H9 (cell line): ENCODE measurements around the gene COQ8A. TPM values are rescaled to one million over a fixed set of nuclear protein-coding genes. Genes with fewer than 3 reads are reported as not detected.

ENCODE experiments used
- DNase-seq: peaks from one replicate; pipeline ENCODE4 v3.0.0-alpha.2; 2017
- H2AFZ ChIP-seq: one replicate; pipeline ENCODE4 v1.6.1; 2013; ENCODE audit warnings: mild to moderate bottlenecking, low read length, control low read depth, moderate library complexity
- H2AK5ac ChIP-seq: 2 replicates; pipeline ENCODE4 v1.6.1; 2013; ENCODE audit warnings: low read length, control low read depth, mixed read lengths; ENCODE audit not compliant: insufficient read length
- H2BK120ac ChIP-seq: one replicate; pipeline ENCODE4 v1.6.1; 2013; ENCODE audit warnings: low read depth, mild to moderate bottlenecking, low read length, control low read depth, inconsistent platforms; ENCODE audit not compliant: poor library complexity, severe bottlenecking
- H2BK12ac ChIP-seq: 2 replicates; pipeline ENCODE4 v1.6.1; 2013; ENCODE audit warnings: low read length, control low read depth, mixed read lengths, low read depth; ENCODE audit not compliant: insufficient read length
- H2BK15ac ChIP-seq: 2 replicates; pipeline ENCODE4 v1.6.1; 2013; ENCODE audit warnings: low read depth, low read length, control low read depth
- H2BK20ac ChIP-seq: one replicate; pipeline ENCODE4 v1.6.1; 2013; ENCODE audit warnings: low read depth, mild to moderate bottlenecking, low read length, control low read depth, inconsistent platforms; ENCODE audit not compliant: poor library complexity, severe bottlenecking
- H2BK5ac ChIP-seq: 2 replicates; pipeline ENCODE4 v1.6.1; 2013; ENCODE audit warnings: low read length, control low read depth, mixed read lengths; ENCODE audit not compliant: insufficient read length
- H3K14ac ChIP-seq: 2 replicates; pipeline ENCODE4 v1.6.1; 2013; ENCODE audit warnings: low read length, control low read depth; ENCODE audit not compliant: insufficient read depth
- H3K18ac ChIP-seq: 2 replicates; pipeline ENCODE4 v1.6.1; 2013; ENCODE audit warnings: low read depth, mild to moderate bottlenecking, mixed read lengths, low read length, control low read depth; ENCODE audit not compliant: insufficient read length
- H3K23ac ChIP-seq: 2 replicates; pipeline ENCODE4 v1.6.1; 2013; ENCODE audit warnings: low read length, control low read depth, mixed read lengths, low read depth; ENCODE audit not compliant: insufficient read length
- H3K23me2 ChIP-seq: 2 replicates; pipeline ENCODE4 v1.6.1; 2013; ENCODE audit warnings: low read depth, mild to moderate bottlenecking, mixed read lengths, low read length, control low read depth; ENCODE audit not compliant: insufficient read length, poor library complexity, severe bottlenecking
- H3K27ac ChIP-seq: 2 replicates; pipeline ENCODE4 v1.5.1; 2013; ENCODE audit warnings: low read length, control low read depth, mixed read lengths, low read depth; ENCODE audit not compliant: insufficient read length
- H3K27me3 ChIP-seq: 2 replicates; pipeline ENCODE4 v1.6.1; 2013; ENCODE audit warnings: low read length, control low read depth, inconsistent platforms; ENCODE audit not compliant: insufficient read depth
- H3K4ac ChIP-seq: 2 replicates; pipeline ENCODE4 v1.6.1; 2013; ENCODE audit warnings: low read depth, mild to moderate bottlenecking, control low read depth, inconsistent platforms, low read length, moderate library complexity
- H3K4me1 ChIP-seq: 2 replicates; pipeline ENCODE4 v1.6.1; 2013; ENCODE audit warnings: low read length, control low read depth, inconsistent platforms; ENCODE audit not compliant: insufficient read depth
- H3K4me2 ChIP-seq: 2 replicates; pipeline ENCODE4 v1.6.1; 2013; ENCODE audit warnings: low read length, control low read depth, mixed read lengths; ENCODE audit not compliant: insufficient read length, insufficient read depth
- H3K56ac ChIP-seq: 2 replicates; pipeline ENCODE4 v1.6.1; 2013; ENCODE audit warnings: low read depth, mild to moderate bottlenecking, mixed read lengths, low read length, control low read depth; ENCODE audit not compliant: insufficient read length
- H3K79me1 ChIP-seq: 2 replicates; pipeline ENCODE4 v1.6.1; 2013; ENCODE audit warnings: low read depth, mild to moderate bottlenecking, moderate library complexity, low read length, control low read depth, inconsistent platforms; ENCODE audit not compliant: insufficient read depth, poor library complexity, severe bottlenecking
- H3K79me2 ChIP-seq: 2 replicates; pipeline ENCODE4 v1.6.1; 2013; ENCODE audit warnings: low read length, control low read depth, inconsistent platforms; ENCODE audit not compliant: insufficient read depth
- H3K9ac ChIP-seq: 2 replicates; pipeline ENCODE4 v1.6.1; 2013; ENCODE audit warnings: low read length, control low read depth, mixed read lengths; ENCODE audit not compliant: insufficient read length; ENCODE audit errors: extremely low read depth
- H3K9me3 ChIP-seq: one replicate; pipeline ENCODE4 v1.6.1; 2013; ENCODE audit warnings: low read depth, low read length, inconsistent platforms; ENCODE audit not compliant: control insufficient read depth
- H3T11ph ChIP-seq: one replicate; pipeline ENCODE4 v1.6.1; 2013; ENCODE audit warnings: mild to moderate bottlenecking, low read length, control low read depth, inconsistent platforms
- H4K20me1 ChIP-seq: one replicate; pipeline ENCODE4 v1.6.1; 2013; ENCODE audit not compliant: control insufficient read depth, insufficient read length, insufficient read depth
- H4K5ac ChIP-seq: 2 replicates; pipeline ENCODE4 v1.6.1; 2013; ENCODE audit warnings: low read depth, mild to moderate bottlenecking, mixed read lengths, low read length, control low read depth; ENCODE audit not compliant: insufficient read length
- H4K8ac ChIP-seq: replicated peaks from 2 replicates; pipeline ENCODE4 v1.6.1; 2013; ENCODE audit warnings: low read length, control low read depth, mixed read lengths, low read depth; ENCODE audit not compliant: insufficient read length
- H4K91ac ChIP-seq: 2 replicates; pipeline ENCODE4 v1.6.1; 2013; ENCODE audit warnings: low read depth, mild to moderate bottlenecking, moderate library complexity, mixed read lengths, low read length, control low read depth; ENCODE audit not compliant: insufficient read length
- H3K27ac Mint-ChIP-seq, 3 experiments: 2 replicates in 2 of 3; 3 replicates in 1 of 3; pipeline ENCODE4 v1.8.0; 2020 to 2021; ENCODE audit warnings: mixed read lengths in 3 of 3, mild to moderate bottlenecking in 1 of 3, moderate library complexity in 1 of 3
- H3K27me3 Mint-ChIP-seq: 2 replicates; pipeline ENCODE4 v1.8.0; 2021; ENCODE audit warnings: low read depth, mild to moderate bottlenecking, moderate library complexity, mixed read lengths
- H3K36me3 Mint-ChIP-seq, 3 experiments: 2 replicates in 2 of 3; 3 replicates in 1 of 3; pipeline ENCODE4 v1.8.0; 2020 to 2021; ENCODE audit warnings: low read depth in 3 of 3, mixed read lengths in 3 of 3; ENCODE audit not compliant: insufficient read depth in 1 of 3
- H3K4me1 Mint-ChIP-seq, 2 experiments: 2 replicates each; pipeline ENCODE4 v1.8.0; 2020; ENCODE audit warnings: mixed read lengths in 2 of 2
- H3K4me3 Mint-ChIP-seq, 2 experiments: 2 replicates in 1 of 2; 3 replicates in 1 of 2; pipeline ENCODE4 v1.8.0; 2020 to 2021; ENCODE audit warnings: mild to moderate bottlenecking in 2 of 2, mixed read lengths in 2 of 2, moderate library complexity in 1 of 2
- H3K9me3 Mint-ChIP-seq, 2 experiments: 2 replicates in 1 of 2; 3 replicates in 1 of 2; pipeline ENCODE4 v1.8.0; 2020; ENCODE audit warnings: mild to moderate bottlenecking in 2 of 2, mixed read lengths in 2 of 2, moderate library complexity in 1 of 2
- CTCF ChIP-seq: fragments of 200-600 bp; sonication (generic); conservative IDR thresholded peaks from 3 replicates; pipeline ENCODE4 v1.8.0; 2021; ENCODE audit warnings: antibody characterized with exemption, mild to moderate bottlenecking
- WGBS: extraction: QIAGEN DNeasy Blood & Tissue Kit; methylation state at CpG from one replicate; pipeline ENCODE4 v1.1.7; 2013; ENCODE audit warnings: missing lambda C conversion rate, low lambda C conversion rate, mixed read lengths; ENCODE audit not compliant: insufficient read length; ENCODE audit errors: extremely low coverage; 5-methylcytosine and 5-hydroxymethylcytosine counted together
- total RNA-seq: library from RNA; stranded (reverse); gene quantifications from 2 replicates; pipeline ENCODE4 v1.2.1, GENCODE V29; 2021

Gene COQ8A
- total RNA-seq, 1 experiment from 2014 or later, result 26.0 TPM

DNA sequence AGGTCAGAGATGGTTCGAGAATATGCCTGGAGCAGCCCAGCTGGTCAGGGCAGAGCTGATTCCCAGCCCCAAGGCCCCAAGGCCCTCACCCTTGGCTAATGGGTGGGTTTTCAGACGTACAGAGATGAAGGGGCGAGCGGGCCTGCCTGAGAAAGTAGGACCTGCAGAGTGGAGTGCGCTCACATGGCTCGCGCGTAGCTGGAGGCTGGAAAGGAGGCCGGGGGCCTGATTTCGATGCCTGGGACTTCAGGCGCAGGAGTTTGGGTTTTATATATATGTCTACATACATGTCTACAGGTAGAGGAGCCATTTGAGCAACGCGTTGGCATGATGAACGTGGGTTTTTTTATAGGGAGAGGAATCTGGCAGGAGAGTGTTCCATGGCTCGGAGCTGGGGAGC lies 8.9 kb downstream of the COQ8A start:
- no peak overlapping the region for H4K91ac ChIP-seq
- Mint-ChIP-seq H3K36me3 (peaks cover 1 to 7% (median 5%) of the 10 kb centered on the region in 3 experiments; a peak in 5 of 7 replicates), H3K4me1 (peaks cover 34 to 49% of the 10 kb centered on the region in 2 experiments), H3K9me3 (peaks cover 2 to 4% of the 10 kb centered on the region in 2 experiments; a peak in 2 of 5 replicates), H3K27ac (no peak overlapping the region), H3K4me3 (no peak overlapping the region), H3K27me3 (no peaks in the 10 kb centered on the region)
- no peak overlapping the region for H4K8ac ChIP-seq
- WGBS, result no CpG with 5 or more reads among the region's 15 CpGs
- H4K5ac ChIP-seq, result no peak overlapping the region
- no peak overlapping the region for H2BK15ac ChIP-seq
- H4K20me1 ChIP-seq, result no peaks in the 10 kb centered on the region
- H3T11ph ChIP-seq, result no peak overlapping the region
- no peaks in the 10 kb centered on the region for H3K23me2 ChIP-seq
- TF ChIP-seq CTCF, result no peak
- no peak overlapping the region for H3K9ac ChIP-seq
- no peak for DNase-seq
- no peak overlapping the region for H3K56ac ChIP-seq
- H2BK120ac ChIP-seq, result no peak overlapping the region
- H3K4me2 ChIP-seq, result no peak overlapping the region
- H2BK20ac ChIP-seq, result no peak overlapping the region
- H3K14ac ChIP-seq, result no peak overlapping the region
- no peaks in the 10 kb centered on the region for H3K9me3 ChIP-seq
- no peak overlapping the region for H3K4ac ChIP-seq
- H2AFZ ChIP-seq, result no peak overlapping the region
- H3K27ac ChIP-seq, result no peak overlapping the region
- H3K79me1 ChIP-seq, result peaks cover 5% of the 10 kb centered on the region
- H2AK5ac ChIP-seq, result no peak overlapping the region
- H3K4me1 ChIP-seq, result peaks cover 3% of the 10 kb centered on the region
- H3K27me3 ChIP-seq, result no peaks in the 10 kb centered on the region
- H3K18ac ChIP-seq, result no peak overlapping the region
- no peak overlapping the region for H2BK12ac ChIP-seq
- H3K79me2 ChIP-seq, result no peaks in the 10 kb centered on the region
- H2BK5ac ChIP-seq, result no peak overlapping the region
- no peak overlapping the region for H3K23ac ChIP-seq
